ENCODE measurements around the gene ARHGEF9.
"Not testable (repeated sequence)": the region's sequence is repeated elsewhere in the genome, so short reads cannot be mapped to it uniquely, and the experiment has no call there.

ARHGEF9 gene

GRCh38 chrX:63784902-63785707, at the start of gene ARHGEF9:
Gene ARHGEF9, minus strand, starts transcription at chrX:63785214. Its CDS starts 69 bp downstream, at chrX:63785145.
- DNase-seq, result peak; percentile 30
- Mint-ChIP-seq H3K27ac (no peak within 1 kb of the TSS), H3K27me3 (peaks cover 50% of the 10 kb centered on the region), H3K36me3 (ENCODE audit: low read depth) (no peaks in the 10 kb centered on the region), H3K4me3 (peak within 1 kb of the TSS; percentile 39), H3K4me1 (ENCODE audit: low read depth) (no peaks in the 10 kb centered on the region), H3K9me3 (no peaks in the 10 kb centered on the region)

- peaks cover 47% of the 10 kb centered on the region for H3K27me3 Mint-ChIP-seq
- not testable (repeated sequence) for H3K36me3 Mint-ChIP-seq (ENCODE audit: low read depth); DNase-seq; H3K27ac Mint-ChIP-seq; H3K4me1 Mint-ChIP-seq (ENCODE audit: low read depth); H3K4me3 Mint-ChIP-seq
- peaks cover 20% of the 10 kb centered on the region for H3K9me3 Mint-ChIP-seq
Observed at GRCh38 chrX:63825446-63825845, 40.4 kb upstream of the ARHGEF9 start.

- DNase-seq, result no peak
- Mint-ChIP-seq H3K27me3 (no peaks in the 10 kb centered on the region), H3K9me3 (peaks cover 5% of the 10 kb centered on the region), H3K36me3 (ENCODE audit: low read depth) (no peaks in the 10 kb centered on the region), H3K4me1 (ENCODE audit: low read depth) (no peaks in the 10 kb centered on the region), H3K27ac (no peak overlapping the region), H3K4me3 (no peak overlapping the region)
Observed at GRCh38 chrX:63818156-63818555, 33.1 kb upstream of the ARHGEF9 start.

GRCh38 chrX:63817696-63818095, 32.7 kb upstream of the ARHGEF9 start:
- no peak overlapping the region for H3K27ac Mint-ChIP-seq

GRCh38 chrX:63812823-63813222, 27.8 kb upstream of the ARHGEF9 start:
- H3K36me3 Mint-ChIP-seq (ENCODE audit: low read depth), result no peaks in the 10 kb centered on the region
- H3K27ac Mint-ChIP-seq, result no peak overlapping the region
- DNase-seq, result no peak
- no peaks in the 10 kb centered on the region for H3K4me1 Mint-ChIP-seq (ENCODE audit: low read depth)
- H3K4me3 Mint-ChIP-seq, result no peak overlapping the region
- H3K9me3 Mint-ChIP-seq, result no peaks in the 10 kb centered on the region
- H3K27me3 Mint-ChIP-seq, result peaks cover 28% of the 10 kb centered on the region

More at GRCh38 chrX:63817696-63818095, 32.7 kb upstream of the ARHGEF9 start:
- Mint-ChIP-seq H3K36me3 (ENCODE audit: low read depth) (no peaks in the 10 kb centered on the region), H3K27me3 (peaks cover 3% of the 10 kb centered on the region), H3K9me3 (peaks cover 3% of the 10 kb centered on the region), H3K4me1 (ENCODE audit: low read depth) (no peaks in the 10 kb centered on the region), H3K4me3 (no peak overlapping the region)
- DNase-seq, result no peak

GRCh38 chrX:63810746-63811145, 25.7 kb upstream of the ARHGEF9 start:
- Mint-ChIP-seq H3K4me3 (no peak overlapping the region), H3K36me3 (ENCODE audit: low read depth) (no peaks in the 10 kb centered on the region), H3K27me3 (peaks cover 28% of the 10 kb centered on the region), H3K9me3 (no peaks in the 10 kb centered on the region), H3K4me1 (ENCODE audit: low read depth) (no peaks in the 10 kb centered on the region), H3K27ac (no peak overlapping the region)
- no peak for DNase-seq

- Mint-ChIP-seq H3K4me3 (no peak overlapping the region), H3K9me3 (no peaks in the 10 kb centered on the region), H3K36me3 (ENCODE audit: low read depth) (no peaks in the 10 kb centered on the region), H3K27ac (no peak overlapping the region), H3K4me1 (ENCODE audit: low read depth) (no peaks in the 10 kb centered on the region), H3K27me3 (peaks cover 32% of the 10 kb centered on the region)
- no peak for DNase-seq
Observed at GRCh38 chrX:63809173-63809572, 24.2 kb upstream of the ARHGEF9 start.

GRCh38 chrX:63795406-63795805, 10.4 kb upstream of the ARHGEF9 start:
- H3K27me3 Mint-ChIP-seq, result peaks cover 62% of the 10 kb centered on the region
- H3K9me3 Mint-ChIP-seq; H3K4me3 Mint-ChIP-seq; H3K36me3 Mint-ChIP-seq (ENCODE audit: low read depth); DNase-seq: not testable (repeated sequence)
- H3K4me1 Mint-ChIP-seq (ENCODE audit: low read depth), result peaks cover 14% of the 10 kb centered on the region
- H3K27ac Mint-ChIP-seq, result peak overlapping the region; percentile 28

GRCh38 chrX:63785708-63786040, 660 bp upstream of the ARHGEF9 start:
- no peaks in the 10 kb centered on the region for H3K4me1 Mint-ChIP-seq (ENCODE audit: low read depth)
- no peaks in the 10 kb centered on the region for H3K9me3 Mint-ChIP-seq
- peaks cover 48% of the 10 kb centered on the region for H3K27me3 Mint-ChIP-seq
- DNase-seq, result no peak
- no peak overlapping the region for H3K27ac Mint-ChIP-seq
- H3K4me3 Mint-ChIP-seq, result no peak overlapping the region
- no peaks in the 10 kb centered on the region for H3K36me3 Mint-ChIP-seq (ENCODE audit: low read depth)

- Mint-ChIP-seq H3K27me3 (peaks cover 51% of the 10 kb centered on the region), H3K4me1 (ENCODE audit: low read depth) (no peaks in the 10 kb centered on the region), H3K27ac (no peak overlapping the region), H3K4me3 (no peak overlapping the region), H3K36me3 (ENCODE audit: low read depth) (no peaks in the 10 kb centered on the region), H3K9me3 (peaks cover 3% of the 10 kb centered on the region)
- no peak for DNase-seq
Observed at GRCh38 chrX:63784346-63784901, 590 bp downstream of the ARHGEF9 start.

- H3K27ac Mint-ChIP-seq, result no peak overlapping the region
- peaks cover 3% of the 10 kb centered on the region for H3K36me3 Mint-ChIP-seq (ENCODE audit: low read depth)
- no peaks in the 10 kb centered on the region for H3K4me1 Mint-ChIP-seq (ENCODE audit: low read depth)
- DNase-seq, result no peak
- H3K4me3 Mint-ChIP-seq, result no peak overlapping the region
- H3K9me3 Mint-ChIP-seq, result peaks cover 10% of the 10 kb centered on the region
- H3K27me3 Mint-ChIP-seq, result peaks cover 48% of the 10 kb centered on the region
Observed at GRCh38 chrX:63782515-63782914, 2.5 kb downstream of the ARHGEF9 start.

GRCh38 chrX:63768760-63769159, 16.3 kb downstream of the ARHGEF9 start:
- no peak for DNase-seq
- no peak overlapping the region for H3K27ac Mint-ChIP-seq
- H3K27me3 Mint-ChIP-seq, result peaks cover 70% of the 10 kb centered on the region
- H3K4me3 Mint-ChIP-seq, result no peak overlapping the region
- H3K36me3 Mint-ChIP-seq (ENCODE audit: low read depth), result no peaks in the 10 kb centered on the region
- H3K4me1 Mint-ChIP-seq (ENCODE audit: low read depth), result peaks cover 3% of the 10 kb centered on the region
- H3K9me3 Mint-ChIP-seq, result peaks cover 6% of the 10 kb centered on the region

GRCh38 chrX:63765712-63766111, 19.3 kb downstream of the ARHGEF9 start:
- Mint-ChIP-seq H3K4me3 (no peak overlapping the region), H3K36me3 (ENCODE audit: low read depth) (no peaks in the 10 kb centered on the region), H3K4me1 (ENCODE audit: low read depth) (peaks cover 6% of the 10 kb centered on the region), H3K27ac (no peak overlapping the region), H3K27me3 (peaks cover 46% of the 10 kb centered on the region), H3K9me3 (peaks cover 6% of the 10 kb centered on the region)
- no peak for DNase-seq

- H3K4me1 Mint-ChIP-seq (ENCODE audit: low read depth), result peaks cover 6% of the 10 kb centered on the region
- H3K4me3 Mint-ChIP-seq, result no peak overlapping the region
- peaks cover 6% of the 10 kb centered on the region for H3K9me3 Mint-ChIP-seq
- no peak for DNase-seq
- H3K27me3 Mint-ChIP-seq, result peaks cover 49% of the 10 kb centered on the region
- no peak overlapping the region for H3K27ac Mint-ChIP-seq
- no peaks in the 10 kb centered on the region for H3K36me3 Mint-ChIP-seq (ENCODE audit: low read depth)
Observed at GRCh38 chrX:63764946-63765345, 20.1 kb downstream of the ARHGEF9 start.

- H3K9me3 Mint-ChIP-seq, result no peaks in the 10 kb centered on the region
- DNase-seq, result no peak
- peaks cover 6% of the 10 kb centered on the region for H3K4me1 Mint-ChIP-seq (ENCODE audit: low read depth)
- H3K27me3 Mint-ChIP-seq, result peaks cover 45% of the 10 kb centered on the region
- no peak overlapping the region for H3K27ac Mint-ChIP-seq
- H3K36me3 Mint-ChIP-seq (ENCODE audit: low read depth), result no peaks in the 10 kb centered on the region
- H3K4me3 Mint-ChIP-seq, result no peak overlapping the region
Observed at GRCh38 chrX:63761639-63762038, 23.4 kb downstream of the ARHGEF9 start.

Measured in activated T-cell treated with anti-CD3 and anti-CD28 coated beads, Interleukin-2, amount 50 U/mL, for 24 hours (primary cell).